AG04449 (cell line): ENCODE data around the gene DESI1.

Experiments used
- CTCF ChIA-PET: fragments of 350-600 bp; formaldehyde crosslinking; extraction: SDS; loops from one replicate; lab custom pipeline; 2021; ENCODE audit warnings: antibody characterized with exemption; lab: Yijun Ruan, JAX
- POLR2A ChIA-PET: fragments of 400-600, 350-600 bp; formaldehyde crosslinking; extraction: SDS; loops from one replicate; lab custom pipeline; 2020; ENCODE audit warnings: antibody characterized with exemption, inconsistent platforms; lab: Yijun Ruan, JAX
- DNase-seq: peaks from one replicate; pipeline ENCODE4 v3.0.0-alpha.2; 2010; ENCODE audit warnings: low read depth, low spot score
- H3K4me3 ChIP-seq: 2 replicates; pipeline ENCODE4 v1.5.1; 2011; ENCODE audit warnings: low read depth, mild to moderate bottlenecking, control low read depth, low read length
- CTCF ChIP-seq: IDR thresholded peaks from one replicate; pipeline ENCODE4 v1.5.1; 2011; ENCODE audit warnings: mild to moderate bottlenecking, moderate library complexity, low read length, control low read depth, inconsistent platforms; ENCODE audit not compliant: insufficient read depth; ENCODE audit errors: missing control alignments

DESI1 gene

GRCh38 chr22:41654322-41654721 lies 33.5 kb upstream of the DESI1 start:
- no peak for TF ChIP-seq CTCF
- ChIA-PET CTCF (interaction anchor here (0.6 to 11.7 kb wide), 3 partner anchors 11 to 108 kb away, joined by 3 to 123 read pairs (median 3); no protein-coding TSS in a partner anchor), POLR2A (no interaction called here)
- no peak overlapping the region for H3K4me3 ChIP-seq
- no peak for DNase-seq

- CTCF ChIA-PET, result interaction anchor here (1.0 to 11.7 kb wide), 4 partner anchors 10 to 46 kb away, joined by 3 to 123 read pairs (median 8); no protein-coding TSS in a partner anchor
These were observed 30.0 kb upstream of the DESI1 start for GRCh38 chr22:41650821-41651220.

GRCh38 chr22:41650229-41650628 lies 29.4 kb upstream of the DESI1 start:
- POLR2A ChIA-PET, result no interaction called here
- no peak for DNase-seq
- no peak overlapping the region for H3K4me3 ChIP-seq
- TF ChIP-seq CTCF, result no peak
- CTCF ChIA-PET, result interaction anchor here (1.6 to 11.7 kb wide), 4 partner anchors 10 to 47 kb away, joined by 5 to 123 read pairs (median 8); no protein-coding TSS in a partner anchor

More at GRCh38 chr22:41650821-41651220, 30.0 kb upstream of the DESI1 start:
- TF ChIP-seq CTCF, result no peak
- DNase-seq, result no peak
- H3K4me3 ChIP-seq, result no peak overlapping the region
- POLR2A ChIA-PET, result no interaction called here

- POLR2A ChIA-PET, result no interaction called here
- CTCF ChIA-PET, result interaction anchor here (0.9 to 11.7 kb wide), 3 partner anchors 12 to 49 kb away, joined by 3 to 123 read pairs (median 5); no protein-coding TSS in a partner anchor
- TF ChIP-seq CTCF, result no peak
- no peak for DNase-seq
- no peak overlapping the region for H3K4me3 ChIP-seq
These were observed 27.6 kb upstream of the DESI1 start for GRCh38 chr22:41648432-41648831.

GRCh38 chr22:41647771-41648170 lies 26.9 kb upstream of the DESI1 start:
- ChIA-PET POLR2A (no interaction called here), CTCF (interaction anchor here (11.7 kb wide), 1 partner anchor 17 kb away, joined by 123 read pairs; no protein-coding TSS in a partner anchor)
- no peak for DNase-seq
- no peak for TF ChIP-seq CTCF
- H3K4me3 ChIP-seq, result no peak overlapping the region

GRCh38 chr22:41642331-41643110 lies 21.7 kb upstream of the DESI1 start:
- no peak overlapping the region for H3K4me3 ChIP-seq
- no peak for DNase-seq
- ChIA-PET CTCF (interaction anchor here (1.1 to 1.4 kb wide), 3 partner anchors 23 to 99 kb away, joined by 3 read pairs; partner anchors contain the start of gene POLR3H), POLR2A (interaction anchor here (0.9 kb wide), 1 partner anchor 22 kb away, joined by 4 read pairs; the partner anchor contains the start of genes DESI1 and XRCC6)
- TF ChIP-seq CTCF, result no peak
